Measurements from ENCODE around the gene SSUH2. TPM values are rescaled to one million over a fixed set of nuclear protein-coding genes. Genes with fewer than 3 reads are reported as not detected.

The SSUH2 gene
- total RNA-seq, 2 donors from 2014 or later = 1.3 TPM; not detected in 1

- Mint-ChIP-seq H3K4me1 (no peaks in the 10 kb centered on the region), H3K36me3 (ENCODE audit: low read depth) (no peaks in the 10 kb centered on the region), H3K4me3 (no peak overlapping the region), H3K27ac (no peak overlapping the region), H3K27me3 (peaks cover 5% of the 10 kb centered on the region), H3K9me3 (peaks cover 5% of the 10 kb centered on the region)
- no peak for ATAC-seq (replicated peaks)
Measured at GRCh38 chr3:8621872-8622271, 22.7 kb downstream of the SSUH2 start.

- Mint-ChIP-seq H3K27me3 (peaks cover 5% of the 10 kb centered on the region), H3K27ac (no peak overlapping the region), H3K9me3 (peaks cover 5% of the 10 kb centered on the region), H3K4me3 (no peak overlapping the region), H3K36me3 (ENCODE audit: low read depth) (no peaks in the 10 kb centered on the region), H3K4me1 (no peaks in the 10 kb centered on the region)
- no peak for ATAC-seq (replicated peaks)
Measured at GRCh38 chr3:8621141-8621540, 23.5 kb downstream of the SSUH2 start.

GRCh38 chr3:8619548-8619947, 25.1 kb downstream of the SSUH2 start:
- H3K27ac Mint-ChIP-seq = no peak overlapping the region
- peaks cover 5% of the 10 kb centered on the region for H3K27me3 Mint-ChIP-seq
- peaks cover 5% of the 10 kb centered on the region for H3K9me3 Mint-ChIP-seq
- H3K4me1 Mint-ChIP-seq = no peaks in the 10 kb centered on the region
- H3K4me3 Mint-ChIP-seq = no peak overlapping the region
- H3K36me3 Mint-ChIP-seq (ENCODE audit: low read depth) = no peaks in the 10 kb centered on the region
- no peak for ATAC-seq (replicated peaks)

GRCh38 chr3:8618950-8619349, 25.6 kb downstream of the SSUH2 start:
- no peaks in the 10 kb centered on the region for H3K36me3 Mint-ChIP-seq (ENCODE audit: low read depth)

GRCh38 chr3:8617921-8618320, 26.7 kb downstream of the SSUH2 start:
- H3K36me3 Mint-ChIP-seq (ENCODE audit: low read depth) = no peaks in the 10 kb centered on the region
- no peaks in the 10 kb centered on the region for H3K4me1 Mint-ChIP-seq
- H3K27ac Mint-ChIP-seq = no peak overlapping the region
- no peaks in the 10 kb centered on the region for H3K27me3 Mint-ChIP-seq
- H3K4me3 Mint-ChIP-seq = no peak overlapping the region
- H3K9me3 Mint-ChIP-seq = peaks cover 5% of the 10 kb centered on the region
- ATAC-seq (replicated peaks) = no peak

More at GRCh38 chr3:8618950-8619349, 25.6 kb downstream of the SSUH2 start:
- Mint-ChIP-seq H3K27me3 (peaks cover 5% of the 10 kb centered on the region), H3K27ac (no peak overlapping the region), H3K4me1 (no peaks in the 10 kb centered on the region), H3K9me3 (peaks cover 5% of the 10 kb centered on the region), H3K4me3 (no peak overlapping the region)
- ATAC-seq (replicated peaks) = no peak

GRCh38 chr3:8610951-8611350, 33.6 kb downstream of the SSUH2 start:
- Mint-ChIP-seq H3K27me3 (peaks cover 16% of the 10 kb centered on the region), H3K4me1 (no peaks in the 10 kb centered on the region), H3K9me3 (no peaks in the 10 kb centered on the region), H3K36me3 (ENCODE audit: low read depth) (no peaks in the 10 kb centered on the region), H3K27ac (no peak overlapping the region), H3K4me3 (no peak overlapping the region)
- no peak for ATAC-seq (replicated peaks)

GRCh38 chr3:8608791-8609467, 35.7 kb downstream of the SSUH2 start:
- no peaks in the 10 kb centered on the region for H3K36me3 Mint-ChIP-seq (ENCODE audit: low read depth)

GRCh38 chr3:8608041-8608790, 36.4 kb downstream of the SSUH2 start:
- H3K27ac Mint-ChIP-seq = no peak overlapping the region
- no peak overlapping the region for H3K4me3 Mint-ChIP-seq
- H3K36me3 Mint-ChIP-seq (ENCODE audit: low read depth) = no peaks in the 10 kb centered on the region
- ATAC-seq (replicated peaks) = no peak
- no peaks in the 10 kb centered on the region for H3K9me3 Mint-ChIP-seq
- no peaks in the 10 kb centered on the region for H3K4me1 Mint-ChIP-seq
- H3K27me3 Mint-ChIP-seq = peaks cover 16% of the 10 kb centered on the region

More at GRCh38 chr3:8608791-8609467, 35.7 kb downstream of the SSUH2 start:
- Mint-ChIP-seq H3K27me3 (peaks cover 16% of the 10 kb centered on the region), H3K4me3 (no peak overlapping the region), H3K4me1 (no peaks in the 10 kb centered on the region), H3K9me3 (no peaks in the 10 kb centered on the region), H3K27ac (no peak overlapping the region)
- no peak for ATAC-seq (replicated peaks)

GRCh38 chr3:8607234-8608040, 37.2 kb downstream of the SSUH2 start:
- Mint-ChIP-seq H3K9me3 (no peaks in the 10 kb centered on the region), H3K36me3 (ENCODE audit: low read depth) (no peaks in the 10 kb centered on the region), H3K4me1 (no peaks in the 10 kb centered on the region), H3K27me3 (peaks cover 16% of the 10 kb centered on the region), H3K4me3 (no peak overlapping the region), H3K27ac (no peak overlapping the region)
- no peak for ATAC-seq (replicated peaks)

GRCh38 chr3:8606701-8607231, 37.8 kb downstream of the SSUH2 start:
- ATAC-seq (replicated peaks) = no peak
- no peaks in the 10 kb centered on the region for H3K4me1 Mint-ChIP-seq
- no peaks in the 10 kb centered on the region for H3K36me3 Mint-ChIP-seq (ENCODE audit: low read depth)
- H3K27me3 Mint-ChIP-seq = peaks cover 16% of the 10 kb centered on the region
- no peak overlapping the region for H3K27ac Mint-ChIP-seq
- H3K4me3 Mint-ChIP-seq = no peak overlapping the region
- H3K9me3 Mint-ChIP-seq = no peaks in the 10 kb centered on the region

GRCh38 chr3:8604988-8605387, 39.6 kb downstream of the SSUH2 start:
- no peaks in the 10 kb centered on the region for H3K9me3 Mint-ChIP-seq
- H3K36me3 Mint-ChIP-seq (ENCODE audit: low read depth) = no peaks in the 10 kb centered on the region
- peaks cover 13% of the 10 kb centered on the region for H3K27me3 Mint-ChIP-seq
- H3K4me1 Mint-ChIP-seq = no peaks in the 10 kb centered on the region
- no peak overlapping the region for H3K4me3 Mint-ChIP-seq
- no peak for ATAC-seq (replicated peaks)
- no peak overlapping the region for H3K27ac Mint-ChIP-seq

GRCh38 chr3:8604006-8604405, 40.6 kb downstream of the SSUH2 start:
- no peak for ATAC-seq (replicated peaks)
- Mint-ChIP-seq H3K27me3 (peaks cover 10% of the 10 kb centered on the region), H3K4me1 (no peaks in the 10 kb centered on the region), H3K9me3 (no peaks in the 10 kb centered on the region), H3K27ac (no peak overlapping the region), H3K36me3 (ENCODE audit: low read depth) (no peaks in the 10 kb centered on the region), H3K4me3 (no peak overlapping the region)

GRCh38 chr3:8603115-8603710, 41.4 kb downstream of the SSUH2 start:
- ATAC-seq (replicated peaks) = no peak
- no peaks in the 10 kb centered on the region for H3K4me1 Mint-ChIP-seq
- no peaks in the 10 kb centered on the region for H3K9me3 Mint-ChIP-seq
- no peaks in the 10 kb centered on the region for H3K36me3 Mint-ChIP-seq (ENCODE audit: low read depth)
- H3K27me3 Mint-ChIP-seq = peaks cover 7% of the 10 kb centered on the region
- no peak overlapping the region for H3K27ac Mint-ChIP-seq
- no peak overlapping the region for H3K4me3 Mint-ChIP-seq

- peaks cover 5% of the 10 kb centered on the region for H3K27me3 Mint-ChIP-seq
- no peaks in the 10 kb centered on the region for H3K4me1 Mint-ChIP-seq
- no peak overlapping the region for H3K4me3 Mint-ChIP-seq
- H3K36me3 Mint-ChIP-seq (ENCODE audit: low read depth) = no peaks in the 10 kb centered on the region
- no peak overlapping the region for H3K27ac Mint-ChIP-seq
- H3K9me3 Mint-ChIP-seq = no peaks in the 10 kb centered on the region
- ATAC-seq (replicated peaks) = no peak
Measured at GRCh38 chr3:8600457-8600856, 44.1 kb downstream of the SSUH2 start.
